ENCODE results near the gene PI4KB. TPM values are rescaled to one million over a fixed set of nuclear protein-coding genes. Genes with fewer than 3 reads are reported as not detected.
A peak's percentile ranks its signal among the peaks of the same experiment; 100 is the strongest.

PI4KB gene
- total and polyA plus RNA-seq, 9 of the 15 experiments (the other 6 are each of a cell fraction or from before 2014, with no cell fraction given): 3.1 to 65.4 (median 45.1) TPM

GRCh38 chr1:151265446-151266236 is 61.6 kb downstream of the PI4KB start:
- ChIA-PET CTCF (ENCODE audit: low intra/inter-chr PET ratio) (no interaction called here), POLR2A (interaction anchor here (1.2 to 3.8 kb wide), 3 partner anchors 9 to 15 kb away, joined by 4 to 29 read pairs (median 7); partner anchors contain the start of genes PSMD4 and ZNF687)
- ATAC-seq (no peak), FAIRE-seq (no peak), DNase-seq (ENCODE audit: extremely low read depth in 1 of 4, low spot score in 3 of 4) (no peak)
- H3K4me2 ChIP-seq (ENCODE audit: insufficient read depth, low read length): no peak overlapping the region
- peaks cover 11% of the 10 kb centered on the region; the same call in 2 of the 3 replicates for H3K79me2 ChIP-seq (ENCODE audit: control insufficient read depth, insufficient read depth, low read length)
- peaks cover 74% of the 10 kb centered on the region for H3K36me3 ChIP-seq (ENCODE audit: control insufficient read depth, insufficient read depth, low read length)
- H4K20me1 ChIP-seq (replicated peaks; ENCODE audit: control insufficient read depth, insufficient read depth, low read length): no peaks in the 10 kb centered on the region
- 84% methylated on average over 14 of the region's 14 CpGs for WGBS (ENCODE audit: insufficient coverage, low coverage, missing lambda C conversion rate)
- TF ChIP-seq RFX5 (IDR thresholded peaks at IDR 0.05; ENCODE audit: low read depth, low read length) (no peak), NFE2 (IDR thresholded peaks at IDR 0.05; ENCODE audit: low read depth) (no peak), GTF3C2 (IDR thresholded peaks at IDR 0.05; ENCODE audit: borderline replicate concordance, extremely low read depth, insufficient read length) (no peak), TEAD2 (tag; IDR thresholded peaks at IDR 0.05) (no peak), TGIF2 (CRISPR knock-in tag; IDR thresholded peaks at IDR 0.05) (no peak), CHD4 (IDR thresholded peaks at IDR 0.05; ENCODE audit: insufficient read depth, insufficient replicate concordance, low read depth, low read length, poor library complexity, severe bottlenecking) (no peak), NEUROD1 (IDR thresholded peaks at IDR 0.05; ENCODE audit: borderline replicate concordance, low read depth, low read length, partially characterized antibody) (no peak), U2AF1 (optimal IDR thresholded peaks at IDR 0.05; ENCODE audit: low read depth, low read length) (no peak), ZFP1 (CRISPR knock-in tag; IDR thresholded peaks at IDR 0.05) (no peak), KHSRP (IDR thresholded peaks at IDR 0.05) (no peak), FUS (optimal IDR thresholded peaks at IDR 0.05; ENCODE audit: low read depth, low read length) (no peak)
- TF ChIP-seq, protein P1, sequence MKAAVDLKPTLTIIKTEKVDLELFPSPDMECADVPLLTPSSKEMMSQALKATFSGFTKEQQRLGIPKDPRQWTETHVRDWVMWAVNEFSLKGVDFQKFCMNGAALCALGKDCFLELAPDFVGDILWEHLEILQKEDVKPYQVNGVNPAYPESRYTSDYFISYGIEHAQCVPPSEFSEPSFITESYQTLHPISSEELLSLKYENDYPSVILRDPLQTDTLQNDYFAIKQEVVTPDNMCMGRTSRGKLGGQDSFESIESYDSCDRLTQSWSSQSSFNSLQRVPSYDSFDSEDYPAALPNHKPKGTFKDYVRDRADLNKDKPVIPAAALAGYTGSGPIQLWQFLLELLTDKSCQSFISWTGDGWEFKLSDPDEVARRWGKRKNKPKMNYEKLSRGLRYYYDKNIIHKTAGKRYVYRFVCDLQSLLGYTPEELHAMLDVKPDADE (conservative IDR thresholded peaks at IDR 0.05; ENCODE audit: control insufficient read depth, low read depth, low read length): no peak
- TF ChIP-seq, protein P2, sequence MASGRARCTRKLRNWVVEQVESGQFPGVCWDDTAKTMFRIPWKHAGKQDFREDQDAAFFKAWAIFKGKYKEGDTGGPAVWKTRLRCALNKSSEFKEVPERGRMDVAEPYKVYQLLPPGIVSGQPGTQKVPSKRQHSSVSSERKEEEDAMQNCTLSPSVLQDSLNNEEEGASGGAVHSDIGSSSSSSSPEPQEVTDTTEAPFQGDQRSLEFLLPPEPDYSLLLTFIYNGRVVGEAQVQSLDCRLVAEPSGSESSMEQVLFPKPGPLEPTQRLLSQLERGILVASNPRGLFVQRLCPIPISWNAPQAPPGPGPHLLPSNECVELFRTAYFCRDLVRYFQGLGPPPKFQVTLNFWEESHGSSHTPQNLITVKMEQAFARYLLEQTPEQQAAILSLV (tag; IDR thresholded peaks at IDR 0.05): no peak
- H3K27ac ChIP-seq (ENCODE audit: extremely low read depth, low read depth, low read length): no peak overlapping the region
- H3K9me3 ChIP-seq (replicated peaks; ENCODE audit: control insufficient read depth, insufficient read depth, low read depth, low read length): no peaks in the 10 kb centered on the region
- no peak overlapping the region for H3K4me3 ChIP-seq
- H3K9me1 ChIP-seq (ENCODE audit: control insufficient read depth, insufficient read depth, low read length): no peaks in the 10 kb centered on the region
- H3K27me3 ChIP-seq (ENCODE audit: control insufficient read depth in 2 of 2, insufficient read depth in 2 of 2, low read length in 2 of 2): no peaks in the 10 kb centered on the region
- in situ Hi-C loops (cut with MboI): no loop called here
- TSS peak; percentile 38 for BruUV-seq (replicated peaks)
- no peaks in the 10 kb centered on the region; a peak in 1 of 5 replicates for H3K4me1 ChIP-seq (replicated peaks in 1 of 2; ENCODE audit: control insufficient read depth in 2 of 2, insufficient read depth in 2 of 2, low read length in 2 of 2)
- H3K9ac ChIP-seq (ENCODE audit: insufficient read depth in 1 of 2, low read depth in 2 of 2, low read length in 2 of 2): no peak overlapping the region
- intact Hi-C loops (cut with micrococcal nuclease): no loop called here
- no peak overlapping the region for H2AFZ ChIP-seq (ENCODE audit: low read depth, low read length)
